GM15510 (cell line): Measurements from ENCODE around the gene OVOL1.
A peak's percentile ranks its signal among the peaks of the same experiment; 100 is the strongest.

ENCODE experiments used
- POLR2A ChIP-seq: IDR thresholded peaks from 3 replicates; pipeline ENCODE4 v1.6.1; 2011; ENCODE audit warnings: borderline replicate concordance; ENCODE audit not compliant: insufficient read length; ENCODE audit errors: extremely low read depth

Gene OVOL1

DNA sequence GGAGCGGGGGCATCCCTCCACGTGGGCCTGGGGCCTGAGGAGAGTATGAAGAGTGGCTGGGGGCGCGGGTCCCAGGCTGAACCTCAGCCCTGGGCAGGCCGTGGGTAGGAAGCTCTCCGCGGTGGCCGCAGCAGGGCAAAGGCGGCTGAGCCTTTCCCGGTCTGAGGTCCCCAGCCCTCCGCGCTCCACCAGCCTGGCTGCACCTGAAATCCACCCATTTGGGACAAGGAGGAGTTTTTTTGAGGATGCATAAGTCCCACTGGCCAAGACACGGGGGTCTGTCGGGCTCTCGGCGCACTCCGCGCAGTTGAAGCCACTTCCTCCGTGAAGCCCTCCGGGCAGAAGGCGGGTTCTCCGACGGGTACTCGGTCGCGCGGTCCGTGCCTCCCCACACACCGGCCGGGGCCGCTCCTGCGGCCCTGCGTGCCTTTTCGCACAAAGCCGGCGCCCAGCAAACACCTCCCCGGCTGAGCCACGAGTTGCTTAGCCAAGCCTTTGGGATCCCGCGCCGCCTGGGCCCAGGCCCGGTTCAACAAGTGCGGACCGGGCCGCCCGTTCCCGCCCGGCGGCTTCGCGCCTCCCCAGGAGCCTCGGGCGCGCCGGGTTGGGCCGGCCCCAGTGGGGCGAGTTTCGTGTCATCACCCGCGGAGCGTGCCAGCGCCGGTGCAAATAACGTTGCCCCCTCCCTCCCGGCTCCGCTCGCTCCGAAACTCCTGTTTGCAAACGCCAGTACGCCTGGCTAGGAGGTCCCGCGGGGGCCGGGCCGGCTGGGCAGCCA, 666 bp upstream of the OVOL1 start:
- no peak for TF ChIP-seq POLR2A

DNA sequence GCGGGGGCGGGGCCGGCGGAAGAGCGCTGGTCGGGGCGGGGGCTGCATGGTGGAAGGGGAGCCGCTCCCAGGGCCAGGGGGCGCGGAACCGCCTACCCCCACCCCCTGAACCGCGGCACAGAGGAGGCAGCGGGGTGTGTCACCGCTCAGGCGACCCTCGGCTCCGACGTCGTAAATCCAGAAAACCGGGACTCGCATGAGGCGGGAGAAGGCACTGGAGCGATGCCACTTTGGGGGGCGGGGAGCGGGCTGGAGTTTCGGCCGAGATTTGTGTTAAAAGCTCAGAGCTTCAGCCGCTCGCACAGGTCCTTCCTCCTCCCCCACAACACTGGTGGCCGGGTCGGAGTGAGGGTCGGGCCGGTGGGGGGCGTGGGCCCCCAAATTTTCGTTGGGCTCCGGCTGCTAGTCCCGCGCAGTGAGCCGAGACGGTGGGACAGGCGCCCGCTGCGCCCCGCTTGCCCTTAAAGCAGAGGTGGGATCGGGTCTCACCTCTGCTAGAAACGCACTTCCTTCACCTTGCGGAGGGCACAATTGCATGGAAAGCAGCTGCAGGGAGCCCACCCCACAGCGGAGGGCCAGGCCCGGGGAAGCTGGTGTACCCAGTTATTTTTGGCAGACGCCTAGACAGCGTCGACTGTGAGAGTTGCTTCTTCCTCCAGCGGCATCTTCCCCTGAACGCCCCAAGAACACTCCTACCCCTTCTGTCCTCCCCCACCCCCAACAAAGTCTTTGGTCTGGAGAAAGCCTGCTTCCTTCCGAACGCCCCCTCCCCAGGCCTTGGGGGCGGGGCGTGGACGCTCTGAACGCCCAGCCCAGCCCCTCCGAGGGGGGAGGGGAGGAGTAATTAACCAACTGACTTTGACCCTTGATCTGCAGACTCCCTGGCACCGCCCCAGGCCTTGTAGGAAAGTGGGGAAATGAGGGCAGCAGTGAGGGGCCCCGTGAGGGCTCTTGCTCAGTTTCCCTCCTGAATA, 1.1 kb downstream of the OVOL1 start:
- no peak for TF ChIP-seq POLR2A

DNA sequence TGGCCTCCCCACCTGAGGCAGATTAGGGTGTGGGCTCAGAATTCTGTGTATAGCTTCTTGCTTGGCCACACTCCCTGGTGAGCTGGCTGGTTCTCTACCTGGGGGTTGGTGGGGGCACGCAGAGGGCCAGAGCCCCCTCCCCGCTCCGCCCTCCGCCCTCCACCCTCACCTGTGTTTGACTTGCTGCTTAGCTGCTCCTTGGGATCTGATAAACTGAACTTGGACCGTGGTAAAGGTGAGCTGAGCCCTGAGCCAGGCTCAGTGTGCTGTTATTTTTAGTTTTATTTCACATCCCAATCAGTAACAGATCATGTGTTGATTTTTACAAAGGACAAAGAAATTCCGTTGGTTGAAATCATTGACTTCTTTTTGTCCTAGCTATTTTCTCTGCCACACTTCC, 2.0 kb downstream of the OVOL1 start:
- no peak for TF ChIP-seq POLR2A

DNA sequence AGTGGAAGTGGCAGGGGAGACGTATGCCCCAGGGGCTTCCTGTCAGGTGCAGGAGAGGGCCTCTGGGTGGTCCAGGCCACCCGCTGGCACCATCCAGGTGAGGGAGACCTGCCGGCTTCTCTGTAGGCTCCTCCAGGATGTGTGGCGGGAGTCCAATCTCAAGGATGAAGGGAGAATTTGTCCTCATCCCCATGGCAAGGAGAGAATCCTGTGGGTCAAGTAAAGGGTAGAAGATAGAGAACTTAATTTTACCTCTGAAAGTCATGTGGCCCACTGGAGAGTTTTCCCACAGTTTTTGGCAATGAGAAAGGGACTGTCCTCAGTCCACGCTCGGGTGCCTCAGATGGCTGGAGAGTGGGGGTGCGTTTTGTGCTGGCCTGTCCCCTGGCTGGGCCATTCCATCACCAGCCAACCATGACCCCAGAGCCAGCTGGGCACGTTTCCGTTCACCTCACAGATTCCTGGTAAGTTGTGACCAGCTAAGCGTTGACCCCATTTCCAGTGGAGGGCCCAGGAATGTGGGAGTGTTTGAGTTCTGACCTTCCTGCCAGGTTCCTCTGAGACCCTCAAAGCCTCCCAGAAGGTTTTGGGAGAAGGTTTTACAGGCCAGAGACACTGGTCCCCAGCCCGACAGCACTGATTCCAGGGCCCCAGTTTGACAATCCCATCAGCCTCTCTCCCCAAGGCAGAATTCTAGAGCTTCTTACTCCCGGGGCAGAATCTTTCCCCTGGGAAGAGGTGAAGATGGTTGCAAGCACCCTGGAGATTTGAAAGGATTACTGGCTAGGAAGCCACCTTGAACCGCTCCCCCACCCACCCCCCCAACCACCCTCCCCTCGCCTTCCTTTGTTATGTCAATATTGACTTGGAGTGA, 2.6 kb downstream of the OVOL1 start:
- TF ChIP-seq POLR2A = no peak

DNA sequence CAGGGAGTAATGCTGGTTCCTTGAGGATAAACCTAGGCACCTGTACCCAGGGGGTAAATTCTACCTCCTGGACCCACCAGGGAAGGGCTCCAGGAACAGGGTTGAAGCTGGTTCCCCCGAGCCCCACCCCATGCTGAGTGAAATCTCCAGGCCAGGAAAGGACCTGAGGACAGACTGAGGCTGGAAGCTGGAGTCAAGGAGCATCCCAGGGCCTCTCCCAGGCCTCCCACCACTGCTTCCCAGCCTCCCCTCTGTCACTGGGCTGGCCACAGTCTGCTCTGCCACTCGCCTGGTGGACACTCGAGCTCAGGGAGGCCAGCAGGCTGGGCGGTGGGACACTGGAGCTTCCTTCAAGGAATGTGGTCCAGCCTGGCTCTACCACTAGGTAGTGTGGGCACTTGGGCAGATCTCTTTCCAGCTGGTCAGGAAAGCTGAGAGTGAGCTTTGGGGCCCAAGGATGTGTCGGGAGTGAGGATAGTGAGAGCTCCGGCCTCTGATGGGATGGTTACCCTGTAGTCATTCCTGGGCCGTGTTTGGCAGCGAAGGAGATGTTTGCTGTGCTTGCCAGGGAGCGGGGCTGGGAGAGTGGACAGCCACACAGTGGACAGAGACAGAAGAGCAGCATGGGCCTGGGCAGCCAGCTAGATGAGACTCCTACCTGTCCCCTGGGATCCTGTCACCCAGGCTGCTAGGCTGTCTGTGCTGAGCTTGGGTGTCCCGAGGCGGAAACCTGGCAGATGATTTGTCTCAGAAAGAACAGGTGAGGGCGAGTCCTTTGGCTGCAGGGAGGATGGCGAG, 3.4 kb downstream of the OVOL1 start:
- no peak for TF ChIP-seq POLR2A

DNA sequence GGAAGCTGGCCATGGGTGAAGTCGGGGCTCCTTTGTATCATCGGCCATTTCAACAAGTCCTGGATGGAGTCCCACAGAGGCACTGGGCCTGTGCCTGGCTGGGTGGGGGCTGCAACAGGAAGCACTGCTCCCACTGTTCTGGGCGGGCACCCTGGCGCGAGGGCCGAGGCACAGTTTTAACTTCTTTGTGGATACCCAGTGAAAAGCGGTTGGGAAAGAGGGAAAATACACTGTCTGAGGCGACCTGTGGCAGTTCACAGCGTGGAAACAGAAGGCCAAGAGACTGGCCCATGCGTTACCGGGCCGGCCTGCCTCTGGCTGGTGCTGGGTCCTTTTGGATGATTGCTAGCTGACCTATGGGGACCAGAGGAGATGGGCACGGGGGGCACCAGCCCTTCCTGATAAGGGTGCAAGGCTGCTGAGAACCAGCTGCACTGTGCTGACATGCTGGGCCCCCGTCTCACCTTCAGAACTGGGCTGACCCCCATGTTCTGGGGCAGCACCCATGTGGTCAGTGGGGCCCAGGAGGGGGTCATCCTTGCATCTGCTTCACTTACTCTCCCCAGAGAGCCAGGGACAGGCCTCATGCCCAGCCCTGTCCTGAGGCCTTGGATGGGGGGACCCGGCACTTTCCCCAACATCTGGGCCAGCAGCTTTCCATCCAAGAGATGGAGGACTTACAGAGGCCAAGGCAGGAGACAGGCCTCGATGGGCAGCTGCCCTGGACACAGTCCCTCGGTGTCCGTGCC, 4.2 kb downstream of the OVOL1 start:
- TF ChIP-seq POLR2A = no peak

DNA sequence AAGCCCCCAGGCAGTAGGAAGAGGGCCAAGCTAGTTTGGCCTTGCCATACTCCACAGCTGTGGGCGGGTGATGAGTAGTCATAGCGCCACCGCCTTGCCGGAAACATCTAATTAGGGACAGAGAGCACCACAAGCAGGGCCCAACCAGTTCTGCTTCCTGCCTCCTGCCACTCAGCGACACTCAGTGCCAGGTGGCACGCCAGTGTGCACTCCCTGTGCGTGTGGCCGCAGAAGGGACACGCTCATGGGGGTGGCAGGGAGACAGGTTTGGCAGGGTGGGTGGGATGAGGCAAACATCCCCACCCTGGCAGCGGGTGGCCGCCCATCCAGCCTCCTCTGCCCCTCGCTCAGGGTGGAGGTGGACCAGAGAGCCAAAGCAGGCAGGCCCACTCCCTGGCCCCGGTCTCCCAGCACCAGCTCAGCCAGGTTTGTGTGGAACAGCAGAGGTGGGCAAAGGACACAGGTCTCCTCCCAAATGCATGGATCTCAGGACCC, 4.9 kb downstream of the OVOL1 start:
- peak; percentile 71 for TF ChIP-seq POLR2A

DNA sequence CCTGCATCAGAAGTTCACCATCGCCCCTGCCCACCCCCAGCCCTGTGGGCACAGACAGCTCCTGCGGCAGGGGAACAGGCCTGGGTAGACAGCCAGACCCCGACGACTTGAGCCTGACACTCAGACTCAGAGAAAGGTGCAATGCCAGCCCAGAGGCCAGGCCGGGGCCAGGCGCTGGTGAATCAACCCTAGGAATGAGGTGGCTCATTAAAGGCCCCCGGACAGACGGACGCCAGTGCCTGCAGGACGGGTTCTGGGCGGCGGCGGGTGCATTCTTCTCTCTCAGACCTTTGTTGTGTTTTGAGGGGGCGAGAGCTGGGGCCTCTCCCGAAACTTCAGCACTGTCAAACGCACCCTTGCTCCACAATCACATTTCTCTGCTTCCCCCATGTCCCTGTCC, 5.6 kb downstream of the OVOL1 start:
- no peak for TF ChIP-seq POLR2A

DNA sequence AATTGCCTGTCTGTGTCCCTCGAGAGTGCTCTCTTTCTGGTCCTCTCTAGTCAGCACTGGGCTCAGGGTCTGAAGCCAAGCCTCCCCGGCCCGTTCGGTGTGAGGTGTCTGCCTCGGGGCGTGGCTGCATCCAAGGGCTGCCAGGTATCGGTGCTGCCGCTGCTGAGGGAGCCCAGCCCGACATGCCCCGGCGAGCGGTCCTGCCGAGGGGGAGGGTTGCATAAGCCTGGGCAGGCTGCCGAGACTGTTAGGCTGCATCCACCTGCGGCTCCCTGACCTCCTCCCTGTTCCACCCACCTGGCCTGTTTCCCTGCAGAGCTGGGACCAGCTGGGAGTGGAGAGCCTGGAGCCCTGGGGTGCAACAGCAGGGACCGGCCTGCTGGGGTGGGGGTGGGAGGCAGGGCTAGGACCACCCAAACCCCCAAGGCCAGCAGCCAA, 6.3 kb downstream of the OVOL1 start:
- TF ChIP-seq POLR2A = no peak

DNA sequence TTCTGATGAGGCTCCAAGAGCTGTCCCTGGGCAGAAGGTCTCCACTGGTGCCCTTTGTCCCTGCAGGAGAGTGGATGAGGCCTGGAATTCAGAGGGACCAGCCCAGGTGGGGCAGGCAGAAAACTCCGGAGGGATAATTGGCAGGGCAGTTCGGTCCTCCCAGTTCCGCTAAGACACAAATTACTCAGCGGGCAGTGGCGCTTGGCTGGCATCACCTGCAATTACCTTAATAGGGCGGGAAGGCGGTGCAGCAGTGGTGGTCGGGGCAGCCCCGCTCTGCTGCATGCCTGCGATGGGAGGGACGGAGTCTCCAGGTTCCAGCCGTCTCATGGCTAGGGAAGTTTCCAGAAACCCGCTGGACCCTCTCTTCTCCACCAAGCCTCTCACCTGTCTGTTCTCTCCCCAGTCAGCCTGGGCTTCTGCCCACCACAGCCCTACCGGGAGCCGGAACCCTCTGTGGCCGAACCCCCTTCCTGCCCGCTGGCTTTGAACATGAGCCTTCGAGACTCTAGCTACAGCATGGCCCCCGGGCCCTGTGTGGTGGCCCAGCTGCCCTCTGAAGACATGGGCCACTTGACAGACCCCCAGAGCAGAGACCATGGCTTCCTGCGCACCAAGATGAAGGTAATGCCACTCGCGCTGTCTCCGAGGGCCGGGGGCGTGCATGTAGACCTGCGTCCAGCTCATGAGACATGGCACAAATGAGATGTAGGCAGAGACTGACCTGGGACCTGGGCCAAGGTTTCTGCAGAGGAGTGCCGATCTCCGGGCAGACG, 7.0 kb downstream of the OVOL1 start:
- no peak for TF ChIP-seq POLR2A

DNA sequence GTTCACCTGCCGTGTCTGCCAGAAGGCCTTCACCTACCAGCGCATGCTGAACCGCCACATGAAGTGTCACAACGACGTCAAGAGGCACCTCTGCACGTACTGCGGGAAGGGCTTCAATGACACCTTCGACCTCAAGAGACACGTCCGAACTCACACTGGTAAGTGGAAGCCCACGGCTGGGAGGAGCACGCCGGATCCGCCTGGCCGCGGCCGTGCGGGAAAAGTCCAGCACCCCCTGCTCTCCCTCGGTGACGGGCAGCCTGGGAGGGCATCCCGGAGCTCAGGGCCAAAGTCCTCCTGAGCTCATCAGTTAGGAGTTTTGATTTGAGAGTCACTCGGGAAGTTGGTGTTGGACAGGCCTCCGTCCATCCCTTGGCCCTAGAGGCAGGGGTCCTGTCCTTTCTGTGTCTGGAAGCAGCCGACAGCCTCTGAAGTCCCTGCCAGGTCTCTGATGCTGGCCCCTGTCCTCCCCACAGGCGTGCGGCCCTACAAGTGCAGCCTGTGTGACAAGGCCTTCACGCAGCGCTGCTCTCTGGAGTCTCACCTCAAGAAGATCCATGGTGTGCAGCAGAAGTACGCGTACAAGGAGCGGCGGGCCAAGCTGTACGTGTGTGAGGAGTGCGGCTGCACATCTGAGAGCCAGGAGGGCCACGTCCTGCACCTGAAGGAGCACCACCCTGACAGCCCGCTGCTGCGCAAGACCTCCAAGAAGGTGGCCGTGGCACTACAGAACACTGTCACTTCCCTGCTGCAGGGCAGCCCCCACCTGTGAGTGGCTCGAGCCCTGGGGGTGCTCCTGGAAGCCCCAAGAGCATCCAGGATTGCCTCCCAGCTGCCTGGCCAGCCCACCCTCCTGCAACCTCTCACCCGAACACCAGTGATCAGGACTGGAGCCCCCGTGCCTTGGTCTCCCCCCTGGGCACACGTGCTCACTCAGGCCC, 8.0 kb downstream of the OVOL1 start:
- TF ChIP-seq POLR2A = no peak
